GM18951 (cell line): Measurements from ENCODE around the gene CFAP90.

ENCODE experiments used
- POLR2A ChIP-seq: IDR thresholded peaks from 4 replicates; pipeline ENCODE4 v1.6.1; 2011; ENCODE audit warnings: mild to moderate bottlenecking; ENCODE audit not compliant: insufficient read length, insufficient read depth; ENCODE audit errors: extremely low read depth
- in situ Hi-C: fragments of 300-500 bp; cut with MboI; formaldehyde crosslinking; loops from one replicate; pipeline ENCODE4 v1.12.0; 2022; ENCODE audit warnings: low sequenced_read_pairs, mixed read lengths, inconsistent platforms; ENCODE audit not compliant: unreplicated experiment

Gene CFAP90, protein sequence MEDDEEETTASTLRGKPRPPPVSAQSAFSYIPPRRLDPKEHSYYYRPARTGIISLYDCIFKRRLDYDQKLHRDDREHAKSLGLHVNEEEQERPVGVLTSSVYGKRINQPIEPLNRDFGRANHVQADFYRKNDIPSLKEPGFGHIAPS

DNA sequence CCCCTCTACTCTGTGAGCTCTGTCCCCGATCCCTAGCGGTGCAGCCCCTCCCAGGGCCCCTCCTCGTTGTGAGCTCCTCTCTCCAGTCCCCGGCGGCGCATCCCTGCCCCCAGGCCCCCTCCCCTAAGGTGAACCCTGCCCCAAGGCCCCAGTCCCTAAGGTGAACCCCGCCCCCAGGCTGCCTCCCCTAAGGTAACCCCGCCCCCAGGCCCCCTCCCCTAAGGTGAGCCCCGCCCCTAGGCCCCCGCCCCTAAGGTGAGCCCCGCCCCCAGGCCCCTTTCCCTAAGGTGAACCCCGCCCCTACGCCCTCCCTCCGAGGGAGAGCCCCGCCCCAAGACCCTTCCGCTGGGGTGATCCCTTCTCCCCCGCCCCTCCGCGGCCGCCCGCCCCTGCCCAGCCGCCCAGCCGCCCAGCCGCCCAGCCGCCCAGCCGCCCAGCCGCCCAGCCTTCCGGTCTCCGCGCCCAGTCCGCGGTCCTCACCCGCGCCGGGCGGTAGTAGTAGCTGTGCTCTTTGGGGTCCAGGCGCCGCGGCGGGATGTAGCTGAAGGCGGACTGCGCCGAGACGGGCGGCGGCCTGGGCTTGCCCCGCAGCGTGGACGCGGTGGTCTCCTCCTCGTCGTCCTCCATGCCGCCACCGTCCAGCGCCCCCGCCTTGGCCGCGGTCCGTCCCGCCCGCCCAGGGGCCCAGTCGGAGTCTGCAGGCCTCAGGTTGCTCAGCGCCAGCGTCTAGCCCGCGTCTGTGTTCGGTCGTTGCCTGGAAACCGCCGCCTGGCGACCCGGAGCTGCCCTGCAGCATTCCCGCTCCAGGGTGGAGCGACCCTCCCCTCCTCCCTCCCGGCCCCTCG is at the start of gene CFAP90:
TSS of gene CFAP90 (minus strand) at position 739 of the 845 bp plus-strand sequence. CDS start at position 627, 112 bp downstream.
- no peak for TF ChIP-seq POLR2A
- in situ Hi-C loops = no loop called here

DNA sequence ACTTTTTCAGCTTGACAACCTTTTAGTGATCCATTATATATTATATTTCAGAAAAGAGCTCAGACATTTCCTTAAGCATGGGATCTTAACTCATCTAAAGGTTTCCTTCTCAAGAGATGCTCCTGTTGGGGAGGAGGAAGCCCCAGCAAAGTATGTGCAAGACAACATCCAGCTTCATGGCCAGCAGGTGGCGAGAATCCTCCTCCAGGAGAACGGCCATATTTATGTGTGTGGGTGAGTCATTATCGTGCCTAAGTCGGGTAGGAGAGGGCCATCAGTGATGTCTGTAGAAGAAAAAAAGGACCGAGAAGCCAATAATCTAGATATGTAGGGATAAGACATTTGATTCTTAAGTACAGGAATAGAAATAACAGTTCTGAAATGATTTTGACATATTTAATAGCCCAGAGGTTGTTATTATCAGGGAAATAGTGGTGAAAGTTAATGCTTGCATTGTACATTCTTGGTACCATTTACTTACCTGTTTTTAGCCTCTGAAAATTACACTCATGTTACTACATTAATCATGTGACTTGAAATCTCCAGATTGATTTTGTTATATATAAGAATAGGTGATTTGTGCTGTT is 46.2 kb upstream of the CFAP90 start:
- TF ChIP-seq POLR2A = no peak
- in situ Hi-C loops = no loop called here

DNA sequence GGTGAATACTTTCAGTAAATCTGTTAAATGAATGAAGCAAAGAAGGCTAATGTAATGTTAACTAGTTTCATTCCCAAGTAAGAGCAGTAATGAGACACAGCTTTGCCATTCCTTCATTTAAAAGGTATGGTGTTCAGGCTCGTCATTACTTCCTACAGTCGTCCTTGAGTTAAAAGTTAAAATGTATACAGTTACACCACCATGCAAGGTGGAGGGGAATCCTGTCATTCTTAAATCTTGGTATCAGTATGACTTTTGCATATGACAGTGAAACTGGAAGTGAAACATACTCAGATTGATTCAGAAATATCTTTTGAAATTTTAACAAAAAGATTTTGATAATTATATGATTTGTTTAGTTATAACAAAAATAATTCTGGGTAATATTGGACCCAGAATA is 43.9 kb upstream of the CFAP90 start:
- no peak for TF ChIP-seq POLR2A
- in situ Hi-C loops = no loop called here

DNA sequence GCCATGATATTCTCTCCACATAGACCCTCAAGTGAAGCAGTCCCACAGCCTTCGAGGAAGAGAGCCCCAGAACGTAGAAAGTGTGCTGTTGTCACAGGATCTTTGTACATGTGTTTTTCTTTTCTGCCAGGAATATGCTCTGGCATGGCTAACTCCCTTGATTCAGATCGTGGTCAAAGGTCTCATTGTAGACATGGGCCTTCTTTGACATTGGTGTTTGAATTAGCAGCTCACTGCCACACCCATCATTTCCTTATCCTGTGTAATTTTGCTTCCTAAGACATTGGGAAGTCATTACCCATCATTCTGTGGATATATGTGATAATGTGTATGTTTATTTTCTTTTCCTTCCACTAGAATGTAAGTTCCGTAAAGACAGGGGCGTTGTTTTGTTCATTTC is 43.5 kb upstream of the CFAP90 start:
- in situ Hi-C loops = no loop called here
- no peak for TF ChIP-seq POLR2A

DNA sequence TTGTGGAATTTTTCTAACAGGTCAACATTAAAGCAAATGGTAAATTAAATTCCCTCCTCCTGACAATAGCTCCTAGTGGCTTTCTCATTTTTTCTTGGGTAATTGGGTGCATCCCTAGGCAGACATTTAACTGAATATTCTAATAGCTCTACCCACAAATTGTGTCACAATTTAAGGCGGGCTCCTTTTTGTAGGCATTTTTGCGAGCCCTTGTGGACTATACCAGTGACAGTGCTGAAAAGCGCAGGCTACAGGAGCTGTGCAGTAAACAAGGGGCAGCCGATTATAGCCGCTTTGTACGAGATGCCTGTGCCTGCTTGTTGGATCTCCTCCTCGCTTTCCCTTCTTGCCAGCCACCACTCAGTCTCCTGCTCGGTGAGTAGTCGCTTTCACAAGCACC is 38.0 kb upstream of the CFAP90 start:
- in situ Hi-C loops = no loop called here
- no peak for TF ChIP-seq POLR2A

DNA sequence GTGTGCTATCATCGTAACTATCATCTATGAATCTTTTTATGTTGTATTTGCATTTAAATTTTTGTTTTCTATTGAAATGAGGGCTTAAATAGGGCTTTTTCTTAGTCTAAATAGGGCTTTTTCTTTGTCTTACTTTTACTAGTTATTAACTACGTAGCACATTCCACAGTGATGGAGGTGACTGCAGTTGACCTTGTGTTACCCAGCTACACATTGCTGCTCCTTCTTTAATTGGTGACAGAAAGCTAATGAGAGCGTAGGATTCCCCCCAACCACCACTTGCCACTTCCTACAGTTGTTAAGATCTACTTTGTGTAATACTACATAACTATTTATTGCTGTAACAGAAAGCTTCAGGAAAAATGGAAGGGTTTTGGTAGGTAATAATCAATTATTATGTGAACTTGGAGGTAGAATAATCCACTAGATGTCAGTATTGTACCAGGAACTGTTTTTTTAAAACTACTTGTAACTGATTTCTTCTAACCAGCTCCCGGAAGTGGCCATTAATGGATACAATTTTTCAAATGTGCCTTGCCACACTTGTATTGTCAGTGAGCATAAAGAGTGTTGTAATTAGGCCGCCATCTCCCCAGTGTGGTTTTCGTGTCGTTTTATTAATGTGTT is 36.0 kb upstream of the CFAP90 start:
- in situ Hi-C loops = no loop called here

DNA sequence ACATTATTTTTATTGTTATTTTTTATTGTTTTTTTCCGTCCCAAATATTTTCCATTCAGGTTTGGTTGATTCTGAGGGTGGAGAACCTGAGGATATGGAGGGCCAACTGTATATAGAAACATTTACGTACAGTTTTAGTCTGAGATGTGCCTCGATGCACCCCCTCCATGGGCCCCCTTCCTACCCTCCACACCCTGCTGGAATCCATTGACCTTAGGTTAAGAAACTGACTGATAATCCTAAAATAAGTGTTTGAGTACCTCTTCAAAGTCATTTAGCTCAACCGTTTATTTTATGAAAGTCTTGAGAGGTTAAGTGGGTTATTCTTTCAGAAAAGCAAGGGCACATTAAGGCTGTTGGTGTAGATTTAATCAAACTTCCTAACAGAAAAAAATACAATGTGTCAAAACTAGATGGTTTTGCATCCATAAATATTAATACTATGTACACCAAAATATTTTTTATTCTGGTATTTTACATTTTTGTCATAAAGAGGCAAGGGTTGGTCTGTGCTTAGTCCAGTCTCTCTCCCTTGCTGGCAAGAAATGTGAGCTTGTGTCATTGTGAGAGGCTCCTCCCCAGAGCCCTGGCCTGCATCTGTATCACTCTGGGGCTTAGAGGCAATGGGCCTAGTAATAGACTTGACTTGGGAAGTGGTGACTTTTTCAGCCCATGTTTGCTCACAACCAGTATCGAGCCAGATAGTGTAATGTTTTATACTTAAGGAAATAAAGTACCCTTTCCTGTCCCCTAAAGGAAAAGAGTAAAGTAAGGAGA is 33.7 kb upstream of the CFAP90 start:
- in situ Hi-C loops = no loop called here
- no peak for TF ChIP-seq POLR2A

More for the DNA sequence above, 36.0 kb upstream of the CFAP90 start:
- TF ChIP-seq POLR2A = no peak

DNA sequence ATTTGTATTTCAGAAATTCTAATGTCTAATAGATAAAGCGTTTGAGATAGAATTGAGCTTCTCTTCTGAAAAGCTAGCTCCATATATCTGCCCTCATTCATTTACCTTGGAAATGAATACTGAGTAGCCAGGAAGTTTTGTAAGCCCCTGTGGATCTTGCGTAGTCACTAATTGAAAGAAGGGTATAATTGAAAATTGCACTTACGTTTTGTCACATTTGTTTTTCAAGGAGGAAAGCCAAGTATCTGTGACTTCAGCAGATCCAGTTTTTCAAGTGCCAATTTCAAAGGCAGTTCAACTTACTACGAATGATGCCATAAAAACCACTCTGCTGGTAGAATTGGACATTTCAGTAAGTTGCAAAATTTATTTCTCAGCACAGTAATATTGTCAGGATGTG is 32.0 kb upstream of the CFAP90 start:
- TF ChIP-seq POLR2A = no peak
- in situ Hi-C loops = no loop called here

DNA sequence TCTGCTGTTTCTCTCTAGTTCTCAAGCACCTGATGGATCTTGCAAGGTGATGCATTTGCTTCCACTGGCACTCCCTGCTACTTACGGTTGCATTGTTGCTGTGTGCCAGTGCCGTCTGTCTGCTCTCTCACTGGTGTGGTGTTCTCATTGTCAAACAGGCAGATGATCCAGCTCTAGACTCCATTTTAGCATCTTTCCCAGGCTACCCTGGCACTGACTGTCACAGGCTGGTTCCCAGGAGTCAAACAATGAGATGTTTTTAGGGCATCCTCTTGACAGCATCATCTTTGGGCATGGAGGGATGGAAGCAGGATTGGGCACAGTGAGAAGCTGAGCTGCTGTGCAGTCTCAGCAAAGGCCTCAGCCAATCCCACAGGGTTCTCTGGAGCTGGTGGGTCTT is 30.9 kb upstream of the CFAP90 start:
- in situ Hi-C loops = no loop called here
- TF ChIP-seq POLR2A = no peak

DNA sequence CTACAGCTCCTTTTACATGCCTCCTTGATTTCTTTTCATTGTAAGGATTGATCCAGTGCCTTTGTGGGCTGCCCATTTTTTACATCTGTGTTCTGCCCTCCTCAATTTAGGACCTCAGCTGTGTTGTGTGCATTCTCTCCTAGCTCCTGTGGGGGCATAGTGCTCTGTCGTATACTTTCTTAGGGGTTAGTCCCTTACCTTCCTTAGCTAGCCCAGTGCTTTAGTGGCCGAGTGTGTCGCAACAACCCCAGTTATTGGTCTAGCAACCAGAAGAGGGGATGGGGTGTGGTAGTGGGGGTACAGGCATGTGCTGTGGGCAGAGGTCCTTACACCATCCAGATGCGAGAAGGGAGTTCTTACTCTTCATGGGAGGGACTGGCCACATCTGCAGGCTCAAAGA is 30.2 kb upstream of the CFAP90 start:
- no peak for TF ChIP-seq POLR2A
- in situ Hi-C loops = no loop called here

DNA sequence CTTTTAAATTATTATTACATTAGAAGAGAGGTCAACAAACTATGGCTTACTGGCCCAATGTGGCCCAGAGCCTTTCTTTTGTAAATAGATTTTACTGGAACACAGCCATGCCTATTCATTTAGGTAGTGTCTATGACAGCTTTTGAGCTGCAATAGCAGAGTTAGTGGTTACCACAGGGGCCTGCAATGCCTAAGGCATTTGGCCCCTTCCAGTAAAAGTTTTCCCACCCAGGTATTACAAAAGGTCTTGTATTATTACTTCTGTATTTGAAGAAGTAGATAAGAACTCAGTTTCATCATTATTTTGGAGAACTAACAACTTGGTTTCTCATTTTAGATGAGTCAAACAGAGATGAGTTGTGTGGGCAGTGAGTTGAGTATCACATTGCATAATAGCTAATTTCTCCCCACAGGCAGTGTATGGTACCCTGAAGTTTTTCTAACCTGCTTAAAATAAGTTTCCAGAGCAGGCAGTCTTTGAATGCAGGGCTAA is 27.5 kb upstream of the CFAP90 start:
- TF ChIP-seq POLR2A = no peak
- in situ Hi-C loops = no loop called here

DNA sequence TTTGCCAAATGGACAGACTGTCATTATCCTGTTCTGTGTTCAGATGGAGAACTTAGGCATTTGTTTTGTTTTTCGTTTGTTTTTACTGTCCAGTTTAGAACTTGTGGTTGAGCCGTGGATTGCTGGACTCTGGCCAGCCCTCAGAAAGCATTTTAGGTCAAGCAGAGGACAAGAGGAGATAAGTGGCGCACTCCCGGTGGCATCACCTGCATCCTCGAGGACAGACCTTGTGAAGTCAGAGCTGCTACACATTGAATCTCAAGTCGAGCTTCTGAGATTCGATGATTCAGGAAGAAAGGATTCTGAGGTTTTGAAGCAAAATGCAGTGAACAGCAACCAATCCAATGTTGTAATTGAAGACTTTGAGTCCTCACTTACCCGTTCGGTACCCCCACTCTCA is 26.9 kb upstream of the CFAP90 start:
- in situ Hi-C loops = no loop called here
- TF ChIP-seq POLR2A = no peak

DNA sequence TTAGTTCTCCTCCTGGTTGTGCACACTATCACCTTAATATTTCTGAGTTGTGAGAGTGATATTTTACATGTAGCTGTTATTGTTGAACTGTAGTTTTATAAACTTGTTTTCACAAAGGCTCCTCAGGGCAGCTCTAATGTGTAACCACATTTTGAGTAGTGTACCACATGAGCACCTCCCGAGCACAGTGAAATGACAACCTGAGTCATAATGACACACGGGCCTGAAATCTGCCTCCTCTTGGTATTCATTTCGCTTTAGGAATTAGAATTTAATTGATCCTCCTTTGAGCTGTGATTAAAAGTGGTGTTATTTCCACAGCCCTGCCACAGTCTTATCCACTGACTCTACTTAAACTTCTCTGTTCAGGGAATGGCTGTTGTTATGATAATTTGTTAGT is 25.9 kb upstream of the CFAP90 start:
- no peak for TF ChIP-seq POLR2A
- in situ Hi-C loops = no loop called here
